ENCODE data around the gene TACR2.

- TF ChIP-seq POLR2A (IDR thresholded peaks at IDR 0.05), result no peak
- peak in 1 of 5 experiments; percentile 14 for TF ChIP-seq CTCF (IDR thresholded peaks at IDR 0.05)
- TF ChIP-seq POLR2AphosphoS5 (IDR thresholded peaks at IDR 0.05), result peak in 2 of 3 donors; percentile 3 to 8
- no peak for TF ChIP-seq EP300 (IDR thresholded peaks at IDR 0.05; ENCODE audit: low read depth)
Observed at GRCh38 chr10:69464801-69465401, 48.2 kb upstream of the TACR2 start.

Data from transverse colon (tissue), 4 donors.